HL-60/S4 (cell line): ENCODE measurements around the gene MCM9.
"Not testable (repeated sequence)": the region's sequence is repeated elsewhere in the genome, so short reads cannot be mapped to it uniquely, and the experiment has no call there.

ENCODE experiments used
- in situ Hi-C: fragments of 300-500 bp; cut with MboI; formaldehyde crosslinking; loops from 2 replicates; pipeline ENCODE4 v1.14.3; 2022; ENCODE audit warnings: low sequenced_read_pairs

The MCM9 gene

DNA sequence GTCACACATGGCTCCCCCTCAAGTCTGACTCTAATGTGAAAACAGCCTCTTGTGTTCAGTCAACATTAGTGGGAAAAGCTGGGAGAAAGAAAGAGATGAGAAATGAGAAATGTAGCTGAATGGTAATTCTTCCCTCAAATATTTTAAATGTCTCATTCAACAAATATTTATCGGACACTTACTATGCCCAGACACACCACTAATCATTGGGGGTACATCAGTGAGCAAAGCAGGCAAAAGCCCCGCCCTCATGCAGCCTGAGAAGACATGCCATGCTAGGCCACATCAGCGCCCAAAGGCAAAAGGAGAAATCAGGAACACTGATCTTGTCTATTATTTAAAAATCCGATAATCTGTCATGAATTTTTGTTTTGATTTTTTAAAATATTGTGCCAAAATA is 130.9 kb downstream of the MCM9 start:
- in situ Hi-C loops: no loop called here

DNA sequence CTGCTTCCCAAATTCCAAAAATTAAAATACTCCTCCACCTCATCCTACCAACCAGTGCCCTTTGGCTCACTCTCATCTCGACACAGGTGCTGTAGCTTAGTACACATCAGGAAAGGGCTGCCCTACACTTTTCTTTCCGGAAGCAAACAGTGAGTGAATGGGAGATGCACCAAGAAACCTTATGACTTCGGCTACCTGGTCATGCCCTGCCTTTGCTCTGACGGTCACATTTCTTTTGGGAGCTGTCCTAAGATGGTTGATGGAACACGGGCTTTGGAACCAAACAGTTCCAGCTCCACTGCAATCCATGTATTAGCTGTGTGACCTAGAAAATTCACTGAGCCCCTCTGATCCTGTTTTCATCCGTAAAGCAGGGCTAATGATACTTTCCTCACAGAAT is 133.7 kb downstream of the MCM9 start:
- in situ Hi-C loops: no loop called here

DNA sequence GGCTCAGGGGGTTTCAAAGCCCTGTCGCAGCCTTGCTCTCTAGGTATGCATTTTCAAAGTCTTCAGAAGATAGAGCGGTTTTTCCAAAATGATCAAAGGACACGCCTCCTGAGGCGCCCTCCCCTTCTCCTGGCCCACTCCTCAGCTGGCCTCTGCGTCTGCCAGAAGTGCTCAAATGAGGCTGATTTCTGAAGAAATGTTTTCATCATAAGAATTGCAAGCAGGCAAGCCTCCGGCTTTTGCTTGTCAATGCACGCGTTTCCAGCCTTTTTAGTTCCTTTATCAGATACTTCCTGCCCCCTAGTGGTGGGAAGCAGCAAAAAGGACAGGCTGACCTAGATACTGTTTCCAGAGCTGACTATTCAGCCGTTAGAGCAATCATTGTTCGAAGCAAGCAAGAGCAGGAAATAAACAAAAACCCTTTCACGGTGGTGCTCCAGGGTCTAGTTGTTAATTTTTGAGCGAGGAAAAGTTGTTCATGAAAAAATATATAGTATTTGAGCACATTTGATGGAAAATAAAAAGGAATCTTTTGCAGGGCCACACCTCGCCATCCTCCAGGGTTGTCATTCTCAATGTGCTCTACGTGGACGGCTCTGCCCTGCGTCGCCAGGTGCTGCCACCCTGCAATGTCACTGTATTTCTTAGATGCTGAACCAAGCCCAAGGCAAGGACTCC is 134.4 kb downstream of the MCM9 start:
- in situ Hi-C loops: no loop called here

DNA sequence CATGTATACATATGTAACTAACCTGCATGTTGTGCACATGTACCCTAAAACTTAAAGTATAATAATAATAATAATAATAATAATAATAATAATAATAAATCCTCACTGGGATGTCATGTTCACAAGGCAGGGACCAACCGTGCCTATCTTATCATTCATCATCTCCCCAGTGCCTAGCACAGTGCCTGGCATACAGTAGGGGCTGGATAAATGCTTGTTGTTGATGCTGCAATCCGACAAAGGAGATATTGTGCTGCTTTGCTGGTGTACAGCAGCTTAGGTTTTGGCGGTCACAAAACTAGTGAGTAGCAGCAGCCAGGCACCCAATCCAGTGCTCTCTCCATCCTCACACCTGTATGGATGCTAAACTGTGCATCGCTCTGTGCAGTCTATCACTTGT is 135.1 kb downstream of the MCM9 start:
- in situ Hi-C loops: no loop called here

DNA sequence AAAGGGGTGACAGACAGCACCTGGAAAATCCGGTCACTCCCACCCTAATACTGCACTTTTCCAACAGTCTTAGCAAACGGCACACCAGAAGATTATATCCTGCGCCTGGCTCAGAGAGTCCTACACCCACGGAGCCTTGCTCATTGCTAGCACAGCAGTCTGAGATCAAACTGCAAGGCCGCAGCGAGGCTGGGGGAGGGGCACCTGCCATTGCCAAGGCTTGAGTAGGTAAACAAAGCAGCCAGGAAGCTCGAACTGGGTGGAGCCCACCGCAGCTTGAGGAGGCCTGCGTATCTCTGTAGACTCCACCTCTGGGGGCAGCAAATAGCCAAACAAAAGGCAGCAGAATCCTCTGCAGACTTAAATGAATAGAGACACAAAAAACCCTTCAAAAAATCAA is 138.4 kb downstream of the MCM9 start:
- in situ Hi-C loops: not testable (repeated sequence)

DNA sequence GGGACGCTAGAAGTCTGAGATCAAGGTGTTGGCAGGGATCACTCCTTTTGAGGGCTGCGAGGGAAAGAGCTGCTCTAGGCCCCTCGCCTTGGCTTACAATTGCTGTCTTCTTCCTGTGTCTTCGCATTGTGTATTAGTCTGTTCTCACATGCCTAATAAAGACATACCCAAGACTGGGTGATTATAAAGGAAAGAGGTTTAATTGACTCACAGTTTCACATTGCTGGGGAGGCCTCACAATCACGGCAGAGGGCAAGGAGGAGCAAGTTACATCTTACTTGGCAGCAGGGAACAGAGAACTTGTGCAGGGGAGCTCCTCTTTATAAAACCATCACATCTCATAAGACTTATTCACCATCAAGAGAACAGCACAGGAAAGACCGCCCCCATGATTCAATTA is 143.5 kb downstream of the MCM9 start:
- in situ Hi-C loops: no loop called here

DNA sequence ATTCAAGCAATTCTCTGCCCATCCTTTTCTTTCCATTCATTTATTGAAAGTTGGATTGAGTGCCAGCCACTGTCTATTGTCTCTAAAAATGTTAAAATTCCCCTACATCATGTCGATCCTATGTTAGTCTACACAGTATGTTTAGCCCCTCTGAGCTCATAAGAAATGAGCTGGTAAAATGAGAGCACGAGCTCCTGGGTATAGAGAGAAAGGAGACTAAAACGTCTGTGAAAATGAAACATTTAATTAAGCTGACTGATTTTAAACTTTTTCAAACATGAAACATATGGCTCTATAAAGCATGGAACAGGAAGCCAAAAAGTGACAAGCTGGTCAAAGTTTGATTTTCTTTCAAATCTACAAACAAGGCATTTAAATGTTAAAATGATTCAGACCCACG is 145.0 kb downstream of the MCM9 start:
- in situ Hi-C loops: no loop called here

DNA sequence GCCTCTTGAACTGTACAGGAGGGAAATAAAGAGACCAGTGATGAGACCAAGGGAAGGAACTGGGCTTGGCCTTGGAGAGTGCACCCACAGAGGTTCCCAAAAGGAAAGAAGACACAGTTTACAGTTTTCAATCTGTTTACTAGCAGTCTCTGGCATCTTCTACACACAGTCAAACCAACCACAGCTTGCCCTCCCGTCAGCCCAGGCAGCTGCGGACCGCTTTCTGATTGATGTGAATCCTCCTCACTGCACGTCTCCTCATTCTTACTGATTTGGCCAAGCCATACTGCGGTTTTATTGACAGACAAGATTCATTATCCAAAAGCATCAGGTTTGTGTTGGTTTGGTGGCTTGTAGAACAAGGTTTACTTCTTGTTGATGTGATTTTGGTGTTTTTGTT is 145.5 kb downstream of the MCM9 start:
- in situ Hi-C loops: no loop called here

DNA sequence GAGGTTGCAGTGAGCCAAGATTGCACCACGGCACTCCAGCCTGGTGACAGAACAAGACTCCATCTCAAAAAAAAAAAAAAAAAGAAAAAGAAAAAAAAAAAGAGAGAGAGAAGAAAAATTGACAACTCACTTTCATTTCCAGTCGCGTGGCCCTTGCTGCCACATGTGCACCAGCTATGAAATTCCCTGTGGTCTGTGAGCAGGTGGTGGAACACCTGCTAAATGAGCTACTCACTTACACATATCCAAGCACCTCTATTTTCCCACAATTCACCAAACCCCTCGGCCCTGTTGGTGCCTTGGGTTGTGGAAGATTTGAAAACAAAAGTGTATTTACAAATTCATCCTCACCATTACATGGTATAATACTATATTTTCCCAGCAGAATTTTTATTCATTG is 146.3 kb downstream of the MCM9 start:
- in situ Hi-C loops: no loop called here

DNA sequence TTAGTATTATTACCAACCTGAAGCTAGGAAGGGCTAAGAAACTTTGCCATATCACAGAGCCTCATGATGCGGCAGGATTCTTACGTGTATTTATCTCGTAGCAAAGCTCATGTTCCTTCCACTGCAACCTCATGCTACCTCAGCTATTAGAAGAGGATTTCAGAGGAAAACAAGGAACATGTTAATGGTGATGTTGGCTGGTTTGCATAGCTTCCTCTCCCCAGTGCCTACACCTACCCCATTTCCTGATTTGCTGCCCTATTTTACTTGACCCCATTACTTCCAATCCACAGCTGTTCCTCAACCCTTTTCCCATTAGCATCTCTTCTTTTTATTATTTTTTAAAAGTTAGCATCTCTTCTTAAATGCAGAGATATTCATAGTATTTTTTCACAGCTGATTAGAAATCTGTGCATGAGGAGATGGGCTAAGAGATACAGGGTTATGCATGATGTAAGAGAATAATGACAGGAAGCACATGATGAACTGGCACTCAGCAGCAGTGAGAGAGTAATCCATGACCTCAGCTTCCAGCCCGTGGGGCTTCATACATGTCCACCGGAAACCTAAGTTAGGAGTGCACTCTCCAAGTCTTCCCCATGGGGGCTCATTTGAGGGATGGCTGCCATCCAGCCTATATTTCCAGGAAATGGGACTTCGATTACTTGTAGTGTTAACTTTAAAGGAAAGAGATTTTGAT is 147.1 kb downstream of the MCM9 start:
- in situ Hi-C loops: no loop called here

DNA sequence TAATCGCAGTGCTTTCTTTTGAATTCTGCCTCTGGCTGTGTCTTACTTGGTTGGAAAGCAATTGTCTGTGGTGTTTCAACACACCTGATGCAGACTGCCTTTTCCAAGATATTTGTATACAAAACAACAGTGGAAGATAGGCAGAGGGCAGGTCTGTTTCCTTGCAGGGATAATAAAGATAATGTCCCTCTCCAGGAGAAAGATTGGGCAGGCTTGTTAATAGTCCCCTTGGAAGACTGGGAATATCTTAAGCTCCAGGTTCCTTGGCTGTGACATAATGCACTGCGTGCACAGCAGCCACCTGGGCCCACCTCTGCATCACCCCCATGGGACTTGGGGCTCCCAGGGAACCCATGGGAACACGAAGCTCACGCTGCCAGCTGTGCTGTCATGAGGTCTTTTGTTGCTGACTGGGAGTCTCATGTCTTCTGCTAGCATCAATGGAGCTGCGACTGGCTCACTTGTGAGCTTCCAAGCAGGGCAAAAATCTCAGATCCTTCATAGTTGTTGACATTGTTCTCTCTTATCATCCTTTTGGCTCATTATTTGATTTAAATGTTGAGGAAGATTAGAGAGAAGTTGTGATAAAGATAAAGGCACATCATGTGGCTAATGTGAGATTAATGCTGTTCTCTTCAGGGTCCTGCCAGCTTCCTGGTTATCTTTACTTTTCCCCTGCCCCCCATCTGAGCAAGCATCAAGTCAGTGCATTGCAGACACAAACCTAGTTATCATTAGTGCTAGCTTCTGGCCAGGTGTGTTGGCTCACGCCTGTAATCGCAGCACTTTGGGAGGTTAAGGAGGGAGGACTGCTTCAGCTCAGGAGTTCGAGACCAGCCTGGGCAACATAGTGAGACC is 148.1 kb downstream of the MCM9 start:
- in situ Hi-C loops: no loop called here

DNA sequence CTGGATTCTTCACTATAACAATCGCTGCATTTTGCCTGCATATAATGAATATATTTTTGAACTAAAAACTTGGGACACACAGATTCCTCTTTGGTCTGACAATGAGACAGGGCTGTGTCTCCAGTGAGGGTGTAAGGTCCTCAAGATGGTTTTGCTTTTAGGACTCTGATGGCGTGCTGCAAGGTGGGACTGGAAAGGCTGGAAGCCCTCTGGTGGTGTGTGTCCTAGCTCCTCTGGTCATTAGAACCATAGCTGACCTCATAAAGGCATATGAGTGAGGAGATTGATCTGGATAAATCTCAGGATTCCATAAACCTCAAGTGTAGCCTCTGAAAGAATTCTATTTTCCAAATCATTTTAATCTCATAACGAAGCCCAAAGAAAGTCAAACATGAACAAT is 149.4 kb downstream of the MCM9 start:
- in situ Hi-C loops: no loop called here

DNA sequence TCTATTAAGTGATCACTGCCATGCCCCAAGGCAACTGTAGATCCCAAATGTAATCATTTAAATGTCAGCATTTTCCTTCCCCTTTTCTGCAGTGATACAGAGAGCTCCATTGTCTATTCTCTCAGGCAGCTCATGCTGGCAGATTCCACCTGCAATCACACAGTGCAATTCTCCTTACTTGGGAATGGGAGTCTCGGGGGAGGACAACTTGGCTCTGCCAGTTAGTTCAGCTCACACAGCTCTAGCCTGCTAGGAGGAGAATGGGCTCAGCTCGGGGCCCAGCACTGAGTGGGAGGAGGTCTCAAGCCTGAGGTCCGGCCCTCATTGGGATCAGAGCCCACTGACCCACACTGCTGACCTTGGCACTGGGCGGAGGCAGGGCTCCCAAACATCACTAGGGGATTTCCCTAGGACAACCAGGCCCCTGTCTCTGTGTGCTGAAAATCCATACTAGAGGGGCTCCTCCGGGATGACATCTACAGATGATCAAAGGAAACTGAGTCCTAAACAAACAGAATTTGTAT is 150.3 kb downstream of the MCM9 start:
- in situ Hi-C loops: no loop called here

DNA sequence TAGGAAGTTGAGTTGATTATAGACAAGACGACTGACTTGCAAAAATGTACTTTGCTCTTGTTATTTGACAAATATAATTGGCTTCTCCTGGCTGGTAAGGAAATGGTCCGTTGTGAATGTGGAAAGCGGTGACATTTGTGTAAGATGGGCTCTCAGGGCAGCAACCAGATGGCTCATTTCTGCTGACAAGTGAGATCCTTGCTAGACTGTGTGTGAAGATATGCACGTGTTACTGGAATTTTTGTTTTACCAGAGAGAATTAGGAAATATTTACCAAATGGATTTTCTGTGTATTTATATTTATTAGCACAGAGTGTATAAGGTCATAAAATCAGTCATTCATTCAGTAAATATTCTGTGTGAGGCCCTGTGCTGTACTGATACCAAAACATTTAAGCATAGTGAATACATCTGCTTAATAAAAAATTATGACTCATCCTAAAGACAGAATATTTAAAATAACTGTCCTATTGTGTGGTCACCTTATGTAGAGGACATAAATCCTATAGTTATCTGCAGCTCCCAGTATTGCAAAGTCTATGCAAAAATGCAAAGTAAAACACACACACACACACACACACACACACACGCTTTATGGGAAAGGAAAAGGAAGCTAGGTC is 150.9 kb downstream of the MCM9 start:
- in situ Hi-C loops: no loop called here

DNA sequence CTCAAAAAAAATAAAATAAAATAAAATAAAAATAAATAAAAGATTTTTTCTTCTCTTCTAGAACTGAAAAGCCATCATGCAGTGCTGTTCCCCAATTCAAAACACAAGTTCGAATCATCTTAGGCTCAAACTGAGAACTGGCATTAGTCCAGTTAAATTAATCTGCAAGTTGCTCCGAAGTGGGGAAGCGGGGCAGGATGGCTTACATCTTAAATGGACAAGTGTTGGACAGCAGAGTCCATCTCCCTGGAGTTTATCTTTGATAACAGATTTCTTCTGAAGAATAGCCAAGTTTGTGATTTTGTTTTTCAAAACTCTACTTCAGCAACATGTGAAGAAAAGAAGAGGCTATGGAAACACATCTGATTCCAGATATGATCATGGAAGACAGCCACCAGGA is 152.3 kb downstream of the MCM9 start:
- in situ Hi-C loops: no loop called here

DNA sequence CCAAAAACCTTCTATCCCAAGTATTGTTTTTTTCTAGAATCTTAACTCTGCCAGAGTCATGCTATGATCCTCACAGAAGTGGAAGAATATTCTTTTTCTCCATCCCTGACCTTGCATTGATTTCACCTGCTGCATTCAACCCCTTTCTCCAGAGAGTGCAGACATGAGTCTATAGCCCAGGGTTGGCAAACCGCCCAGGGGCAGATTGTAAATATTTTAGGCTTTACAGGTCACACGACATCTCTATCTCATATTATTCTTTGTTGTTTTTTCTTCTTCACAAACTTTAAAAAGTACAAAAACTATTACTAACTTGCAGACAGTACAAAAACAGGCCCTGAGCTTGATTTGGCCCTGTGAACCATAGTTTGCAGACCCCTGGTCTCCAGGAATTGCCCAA is 153.1 kb downstream of the MCM9 start:
- in situ Hi-C loops: no loop called here

DNA sequence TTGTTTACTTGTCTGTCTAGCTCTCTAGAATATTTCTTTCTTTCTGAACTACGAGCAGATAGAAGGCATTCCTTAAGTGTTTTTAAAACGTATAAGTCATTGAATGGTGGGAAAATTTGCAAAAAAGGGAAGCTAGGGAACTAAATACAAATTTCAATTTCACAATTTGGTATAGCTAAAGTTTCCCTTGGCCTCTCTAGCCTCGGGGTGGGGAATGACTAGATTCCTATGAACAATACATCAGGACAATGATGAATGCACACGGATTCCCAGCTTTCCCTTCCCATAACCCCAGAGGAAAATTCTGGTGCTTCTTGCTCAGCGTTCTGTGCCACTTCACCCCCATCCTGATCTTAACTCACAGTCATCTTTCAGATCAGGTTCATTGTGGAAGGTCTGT is 154.3 kb downstream of the MCM9 start:
- in situ Hi-C loops: no loop called here

DNA sequence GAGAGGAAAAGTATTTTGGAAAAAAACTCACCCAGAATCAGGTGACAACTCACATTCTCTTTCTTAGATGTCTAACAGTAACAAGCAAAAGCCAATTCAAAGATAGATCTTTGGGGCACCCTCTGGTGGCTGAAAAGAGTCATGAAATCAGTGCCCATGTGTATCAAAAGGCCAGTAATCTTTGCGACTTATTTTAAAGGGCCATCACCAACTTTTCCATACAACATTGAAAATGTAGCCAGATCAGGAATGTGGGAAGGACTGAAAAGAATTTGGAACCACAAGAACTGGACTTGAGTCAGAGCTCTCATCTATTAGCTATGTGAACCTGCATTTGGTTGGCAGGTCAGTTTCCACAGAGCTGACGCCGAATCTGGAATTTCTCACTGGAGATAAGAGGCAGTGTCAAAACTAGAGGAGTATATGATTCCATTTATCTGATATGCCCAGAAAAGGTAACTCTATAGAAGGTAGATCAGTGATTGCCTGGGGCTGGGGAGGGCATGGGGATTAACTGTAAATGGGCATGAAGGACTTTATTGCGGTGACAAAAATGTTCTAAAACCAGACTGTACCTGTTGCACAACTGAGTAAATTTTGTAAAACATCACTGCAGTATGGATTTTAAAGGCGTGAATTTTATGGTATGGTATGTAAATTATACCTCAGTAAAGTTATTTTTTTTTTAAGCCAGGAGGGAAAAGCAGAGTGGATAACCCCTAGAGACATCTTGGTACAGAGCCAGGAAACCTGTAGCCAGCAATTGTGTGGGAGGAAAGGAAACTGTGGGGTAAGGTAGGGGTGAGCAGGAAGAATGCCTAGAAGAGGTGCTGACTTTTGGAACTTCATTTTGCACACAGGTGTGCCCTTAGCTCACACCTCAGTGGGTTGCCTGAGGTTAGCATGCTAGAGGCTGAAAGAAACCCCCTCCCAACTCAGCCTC is 158.1 kb downstream of the MCM9 start:
- in situ Hi-C loops: no loop called here

DNA sequence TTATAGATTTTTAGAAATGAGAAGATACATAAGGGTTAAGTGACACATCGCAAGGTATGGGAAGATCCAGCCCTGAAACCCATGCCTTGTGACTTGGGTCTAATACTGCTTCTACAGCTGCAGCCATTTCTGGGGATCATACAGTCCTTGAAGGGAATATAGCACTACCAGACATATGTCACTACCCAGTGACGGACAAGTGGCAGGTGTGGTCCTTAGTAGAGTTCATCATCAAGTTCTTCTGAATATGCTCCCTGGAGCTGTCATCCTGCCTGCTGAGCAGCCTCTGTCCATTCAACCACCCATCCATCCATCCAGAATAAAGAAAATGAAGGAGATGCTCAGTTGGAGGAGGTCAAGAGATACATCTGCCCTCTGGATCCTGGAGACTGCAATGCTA is 159.6 kb downstream of the MCM9 start:
- in situ Hi-C loops: no loop called here

DNA sequence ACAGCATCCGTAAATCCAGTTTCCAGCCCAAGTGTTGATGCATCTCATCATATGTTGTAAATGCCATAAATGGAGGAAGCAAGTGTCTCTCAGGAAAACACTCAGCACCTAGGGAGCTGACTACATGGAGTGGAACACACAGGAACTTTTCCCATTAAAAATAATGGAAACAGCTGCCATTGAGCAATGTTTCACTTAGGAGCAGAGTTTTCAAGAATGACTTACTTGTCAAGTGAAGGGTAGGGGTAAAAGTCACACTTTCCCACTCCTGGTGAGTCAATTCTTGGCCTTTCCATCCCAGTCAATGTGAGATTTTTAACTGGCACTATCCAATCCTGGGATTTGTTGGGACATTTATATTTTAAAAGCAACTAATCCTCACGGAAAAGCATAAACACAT is 160.4 kb downstream of the MCM9 start:
- in situ Hi-C loops: no loop called here
